Gastrocnemius medialis (tissue), 4 donors: ENCODE measurements around the gene HTR7. TPM values are rescaled to one million over a fixed set of nuclear protein-coding genes. Genes with fewer than 3 reads are reported as not detected.

Experiments used
- ATAC-seq, 2 donors: fragments of 150-250 bp; one replicate each; pipeline ENCODE4 v1.9.1; 2016
- DNase-seq, 2 donors: peaks; one replicate each; pipeline ENCODE4 v3.0.0-alpha.2; 2019
- H3K27ac ChIP-seq, 4 donors: fragments of 200-600 bp; sonication (generic); 1 replicate in 1 of 4; 2 replicates in 3 of 4; pipeline ENCODE4 v1.5.1; 2016 to 2018; ENCODE audit warnings: mild to moderate bottlenecking in 2 of 4, moderate library complexity in 1 of 4
- H3K27me3 ChIP-seq, 3 donors: fragments of 200-600 bp; sonication (generic) in 2 of 3; 1 replicate in 1 of 3; 2 replicates in 2 of 3; pipeline versions ENCODE4 v1.5.1 to v1.6.0; 2016 to 2019; ENCODE audit warnings: mild to moderate bottlenecking in 1 of 3, moderate library complexity in 1 of 3
- H3K36me3 ChIP-seq, 2 donors: fragments of 200-600 bp; sonication (generic) in 1 of 2; one replicate each; pipeline ENCODE4 v1.5.1; 2017 to 2018
- H3K4me1 ChIP-seq, 2 donors: fragments of 200-600 bp; sonication (generic) in 1 of 2; one replicate each; pipeline ENCODE4 v1.5.1; 2016 to 2017; ENCODE audit warnings: mild to moderate bottlenecking in 2 of 2
- H3K4me3 ChIP-seq, 4 donors: fragments of 200-600 bp; sonication (generic) in 3 of 4; 1 replicate in 1 of 4; 2 replicates in 3 of 4; pipeline ENCODE4 v1.5.1; 2016 to 2019; ENCODE audit warnings: mild to moderate bottlenecking in 2 of 4
- H3K9me3 ChIP-seq, 3 donors: fragments of 200-600 bp; sonication (generic) in 2 of 3; 1 replicate in 1 of 3; 2 replicates in 2 of 3; pipeline ENCODE4 v1.5.1; 2016 to 2019
- POLR2A ChIP-seq, 2 donors: fragments of 450-650 bp; IDR thresholded peaks; one replicate each; pipeline ENCODE4 v1.6.1; 2017; ENCODE audit warnings: antibody characterized with exemption in 2 of 2, mild to moderate bottlenecking in 2 of 2, moderate library complexity in 2 of 2
- in situ Hi-C, 4 donors: fragments of 200-750 bp; cut with MboI; loops; one replicate each; pipeline versions ENCODE4 v1.15.0 to v1.8.0; 2017; ENCODE audit warnings: low sequenced_read_pairs in 4 of 4
- intact Hi-C: fragments of 100-400 bp; cut with DNase I; formaldehyde crosslinking; loops from one replicate; pipeline ENCODE4 v1.15.1; 2023; ENCODE audit warnings: low total_unique reads
- total RNA-seq, 4 donors: library from RNA; depleted of rRNA; stranded (reverse); fragments of >200 nt; gene quantifications; one replicate each; pipeline versions ENCODE4 v1.1.0 to v1.2.3, GENCODE V29; 2016
- TF ChIP-seq, protein P1 (sequence below), 5 experiments: fragments of 450-650 bp in 3 of 5; fragments of 200-600 bp in 2 of 5; sonication (generic) in 2 of 5; IDR thresholded peaks in 4 of 5; conservative IDR thresholded peaks in 1 of 5; 1 replicate in 4 of 5; 2 replicates in 1 of 5; pipeline ENCODE4 v1.5.1; 2016 to 2019; ENCODE audit warnings: antibody characterized with exemption in 5 of 5, mild to moderate bottlenecking in 3 of 5, moderate library complexity in 3 of 5

Gene HTR7
- total RNA-seq, 4 donors from 2014 or later, result 0.61 to 1.2 (median 0.85) TPM; not detected in 1

DNA sequence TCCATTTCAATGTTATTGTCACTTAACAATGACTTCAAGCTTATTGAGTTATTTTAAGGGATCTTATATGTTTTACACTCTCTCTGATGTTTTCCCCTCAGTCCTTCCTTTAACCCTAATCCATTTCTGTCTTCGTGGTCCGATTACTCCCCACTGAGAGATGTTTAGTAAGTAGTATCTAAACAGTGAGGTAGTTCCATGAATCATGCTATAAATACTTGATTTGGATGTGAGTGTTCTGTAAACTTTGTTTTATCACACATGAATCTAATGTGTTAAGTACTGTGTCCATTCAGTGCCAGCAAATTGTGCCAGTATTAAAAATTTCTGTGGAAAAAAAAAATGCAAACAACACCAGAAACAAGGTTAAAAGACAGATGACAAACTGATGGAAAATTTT is 32.5 kb upstream of the HTR7 start:
- Histone ChIP-seq H3K4me1 (peaks cover 0 to 7% of the 10 kb centered on the region in 2 donors), H3K9me3 (no peaks in the 10 kb centered on the region), H3K4me3 (no peak overlapping the region), H3K27ac (no peak overlapping the region), H3K36me3 (peaks cover 0 to 57% of the 10 kb centered on the region in 2 donors), H3K27me3 (no peaks in the 10 kb centered on the region)
- DNase-seq, result no peak
- ATAC-seq, result no peak
- no peak for TF ChIP-seq POLR2A (IDR thresholded peaks at IDR 0.05)
- TF ChIP-seq, protein P1, sequence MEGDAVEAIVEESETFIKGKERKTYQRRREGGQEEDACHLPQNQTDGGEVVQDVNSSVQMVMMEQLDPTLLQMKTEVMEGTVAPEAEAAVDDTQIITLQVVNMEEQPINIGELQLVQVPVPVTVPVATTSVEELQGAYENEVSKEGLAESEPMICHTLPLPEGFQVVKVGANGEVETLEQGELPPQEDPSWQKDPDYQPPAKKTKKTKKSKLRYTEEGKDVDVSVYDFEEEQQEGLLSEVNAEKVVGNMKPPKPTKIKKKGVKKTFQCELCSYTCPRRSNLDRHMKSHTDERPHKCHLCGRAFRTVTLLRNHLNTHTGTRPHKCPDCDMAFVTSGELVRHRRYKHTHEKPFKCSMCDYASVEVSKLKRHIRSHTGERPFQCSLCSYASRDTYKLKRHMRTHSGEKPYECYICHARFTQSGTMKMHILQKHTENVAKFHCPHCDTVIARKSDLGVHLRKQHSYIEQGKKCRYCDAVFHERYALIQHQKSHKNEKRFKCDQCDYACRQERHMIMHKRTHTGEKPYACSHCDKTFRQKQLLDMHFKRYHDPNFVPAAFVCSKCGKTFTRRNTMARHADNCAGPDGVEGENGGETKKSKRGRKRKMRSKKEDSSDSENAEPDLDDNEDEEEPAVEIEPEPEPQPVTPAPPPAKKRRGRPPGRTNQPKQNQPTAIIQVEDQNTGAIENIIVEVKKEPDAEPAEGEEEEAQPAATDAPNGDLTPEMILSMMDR (IDR thresholded peaks at IDR 0.05 in 4 of 5, conservative IDR thresholded peaks at IDR 0.05 in 1 of 5), result no peak
- intact Hi-C loops (no loop called here), in situ Hi-C loops (no loop called here)

GRCh38 chr10:90889636-90890035 is 31.8 kb upstream of the HTR7 start:
- H3K4me1 ChIP-seq, result peaks cover 7 to 14% of the 10 kb centered on the region in 2 donors
- no peak for TF ChIP-seq POLR2A (IDR thresholded peaks at IDR 0.05)
- TF ChIP-seq, protein P1 (IDR thresholded peaks at IDR 0.05 in 4 of 5, conservative IDR thresholded peaks at IDR 0.05 in 1 of 5), result no peak
- ATAC-seq, result no peak
- H3K27me3 ChIP-seq, result no peaks in the 10 kb centered on the region
- in situ Hi-C loops (no loop called here), intact Hi-C loops (no loop called here)
- H3K4me3 ChIP-seq, result no peak overlapping the region
- no peaks in the 10 kb centered on the region for H3K9me3 ChIP-seq
- H3K36me3 ChIP-seq, result peaks cover 0 to 55% of the 10 kb centered on the region in 2 donors
- no peak for DNase-seq
- H3K27ac ChIP-seq, result no peak overlapping the region

DNA sequence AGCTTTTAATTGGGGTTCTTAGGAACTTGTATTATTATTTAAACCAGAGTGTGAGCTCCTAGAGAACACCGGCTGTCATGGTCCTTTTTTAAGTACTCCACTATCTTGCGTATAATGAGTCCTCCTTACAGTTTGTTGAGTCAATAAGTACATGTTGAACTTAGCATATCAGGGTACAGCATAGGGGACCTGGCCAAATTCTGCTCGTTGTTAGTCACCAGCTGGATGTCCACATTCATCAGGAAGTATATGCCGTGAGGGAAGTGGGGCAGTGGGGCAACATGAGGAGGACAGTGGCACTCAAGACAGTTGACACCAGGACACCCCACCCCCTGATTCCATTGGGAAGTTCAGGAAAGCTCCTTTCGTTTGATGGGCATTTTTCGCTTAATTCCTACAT is 30.5 kb upstream of the HTR7 start:
- Histone ChIP-seq H3K27me3 (no peaks in the 10 kb centered on the region), H3K27ac (no peak overlapping the region), H3K4me3 (no peak overlapping the region), H3K4me1 (peaks cover 13 to 23% of the 10 kb centered on the region in 2 donors), H3K36me3 (peaks cover 0 to 47% of the 10 kb centered on the region in 2 donors), H3K9me3 (no peaks in the 10 kb centered on the region)
- DNase-seq, result no peak
- in situ Hi-C loops, result no loop called here
- intact Hi-C loops, result no loop called here
- TF ChIP-seq, protein P1 (IDR thresholded peaks at IDR 0.05 in 4 of 5, conservative IDR thresholded peaks at IDR 0.05 in 1 of 5), result no peak
- TF ChIP-seq POLR2A (IDR thresholded peaks at IDR 0.05), result no peak
- no peak for ATAC-seq

GRCh38 chr10:90887555-90887954 is 29.7 kb upstream of the HTR7 start:
- in situ Hi-C loops (no loop called here), intact Hi-C loops (no loop called here)
- Histone ChIP-seq H3K27ac (no peak overlapping the region), H3K4me1 (peaks cover 13 to 23% of the 10 kb centered on the region in 2 donors), H3K36me3 (peaks cover 0 to 40% of the 10 kb centered on the region in 2 donors), H3K27me3 (no peaks in the 10 kb centered on the region), H3K4me3 (no peak overlapping the region), H3K9me3 (no peaks in the 10 kb centered on the region)
- ATAC-seq, result no peak
- TF ChIP-seq, protein P1 (IDR thresholded peaks at IDR 0.05 in 4 of 5, conservative IDR thresholded peaks at IDR 0.05 in 1 of 5), result no peak
- DNase-seq, result no peak

DNA sequence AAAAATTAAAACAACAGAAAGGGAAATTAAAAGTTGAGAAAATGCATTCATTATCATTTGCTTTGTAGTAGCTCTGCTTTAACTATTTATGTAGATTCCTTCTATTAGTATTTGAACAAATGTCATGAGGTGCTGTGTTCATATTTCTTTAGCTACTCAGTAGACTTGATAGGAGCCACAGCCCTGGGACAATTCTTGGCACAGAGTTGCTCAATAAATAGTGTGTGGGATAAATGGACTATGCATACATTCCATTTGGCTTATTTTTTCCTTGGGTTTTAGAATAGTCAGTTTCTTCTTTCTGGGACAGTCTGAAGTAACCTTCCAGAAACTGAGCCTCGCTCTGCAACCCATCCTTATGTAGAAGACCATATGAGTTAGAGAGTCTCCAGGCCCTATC is 27.3 kb upstream of the HTR7 start:
- H3K4me3 ChIP-seq, result no peak overlapping the region
- H3K27me3 ChIP-seq, result no peaks in the 10 kb centered on the region
- TF ChIP-seq POLR2A (IDR thresholded peaks at IDR 0.05), result no peak
- TF ChIP-seq, protein P1 (IDR thresholded peaks at IDR 0.05 in 4 of 5, conservative IDR thresholded peaks at IDR 0.05 in 1 of 5), result no peak
- H3K36me3 ChIP-seq, result peaks cover 0 to 35% of the 10 kb centered on the region in 2 donors
- no peaks in the 10 kb centered on the region for H3K9me3 ChIP-seq
- intact Hi-C loops, result no loop called here
- peaks cover 13 to 27% of the 10 kb centered on the region in 2 donors for H3K4me1 ChIP-seq
- ATAC-seq (no peak), DNase-seq (no peak)
- in situ Hi-C loops, result no loop called here
- H3K27ac ChIP-seq, result no peak overlapping the region
